ENCODE results near the gene CD82.
A peak's percentile ranks its signal among the peaks of the same experiment; 100 is the strongest.

Gene CD82

DNA sequence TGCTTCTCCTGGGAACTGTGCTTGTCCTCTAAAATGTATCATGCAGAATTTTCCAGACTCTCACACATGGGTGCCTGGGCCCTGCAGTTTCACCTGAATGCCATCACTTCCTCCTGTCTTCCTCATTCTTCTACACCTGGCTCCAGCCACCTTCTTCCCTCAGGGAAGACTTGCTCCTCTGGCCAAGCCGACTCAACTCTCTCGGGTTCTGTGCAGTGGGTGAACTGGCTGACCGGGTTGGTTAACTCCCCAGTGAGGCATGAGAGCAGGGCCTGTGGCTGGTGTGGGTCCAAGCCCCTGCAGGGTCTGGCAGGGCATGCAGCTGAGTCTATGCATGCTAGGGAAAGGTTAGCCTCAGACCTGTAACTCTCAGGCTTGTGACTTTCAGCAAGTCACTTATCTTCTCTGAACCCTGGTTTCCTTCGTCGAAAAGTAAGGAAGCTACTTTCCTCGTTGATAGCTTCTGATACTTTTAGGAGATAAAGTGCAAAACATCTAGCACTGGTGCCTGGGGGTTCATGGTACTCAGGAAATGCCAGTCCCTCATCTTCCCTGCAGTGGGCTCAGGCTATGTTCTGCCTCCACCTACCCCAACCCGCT is 11.9 kb downstream of the CD82 start:
- DNase-seq: no peak

DNA sequence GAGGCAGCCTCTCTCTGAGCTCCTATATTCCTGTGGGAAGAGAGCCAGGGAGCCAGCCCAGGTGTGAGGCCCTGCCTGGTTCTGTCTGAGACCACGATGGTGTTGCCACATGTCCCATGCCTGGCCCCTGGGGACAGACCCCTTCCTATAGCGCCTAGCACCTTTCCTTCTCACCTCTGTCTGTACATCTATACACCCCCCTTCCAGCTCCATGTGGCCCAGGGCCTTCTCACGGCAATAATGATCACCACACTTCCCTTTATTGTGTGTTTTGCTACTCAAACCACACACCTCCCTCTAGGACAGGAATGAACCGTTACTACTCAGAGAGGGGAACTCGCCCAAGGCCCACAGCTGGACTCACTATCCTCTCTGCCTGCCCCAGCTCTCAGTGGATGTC is 12.8 kb downstream of the CD82 start:
- no peak for DNase-seq

DNA sequence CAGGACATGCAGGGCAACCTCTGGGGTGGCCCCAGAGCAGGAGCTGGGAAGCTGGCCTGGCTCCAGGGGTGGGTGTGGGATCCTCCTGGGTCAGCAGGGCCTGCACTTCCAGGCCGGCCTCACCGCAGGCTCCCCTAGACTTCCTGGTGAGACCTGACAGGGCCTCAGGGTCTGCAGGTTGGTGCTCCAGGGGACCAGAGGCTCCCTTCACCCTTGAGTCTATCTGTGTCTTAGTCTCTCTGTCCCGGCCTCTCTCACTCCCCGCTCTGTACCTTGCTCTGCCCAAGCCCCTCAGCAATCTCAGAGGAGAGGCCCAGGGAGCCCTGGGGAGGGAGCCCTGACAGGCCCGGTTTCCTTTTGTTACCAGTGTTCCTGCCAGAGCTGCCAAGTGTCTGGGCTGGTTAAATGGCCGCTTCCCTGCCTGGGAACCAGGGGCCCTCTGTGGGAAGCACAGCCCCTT is 13.9 kb downstream of the CD82 start:
- no peak for DNase-seq

- no peak for DNase-seq
Observed at GRCh38 chr11:44580701-44581100, 15.2 kb downstream of the CD82 start.

- no peak for DNase-seq
Observed at GRCh38 chr11:44581246-44581645, 15.8 kb downstream of the CD82 start.

DNA sequence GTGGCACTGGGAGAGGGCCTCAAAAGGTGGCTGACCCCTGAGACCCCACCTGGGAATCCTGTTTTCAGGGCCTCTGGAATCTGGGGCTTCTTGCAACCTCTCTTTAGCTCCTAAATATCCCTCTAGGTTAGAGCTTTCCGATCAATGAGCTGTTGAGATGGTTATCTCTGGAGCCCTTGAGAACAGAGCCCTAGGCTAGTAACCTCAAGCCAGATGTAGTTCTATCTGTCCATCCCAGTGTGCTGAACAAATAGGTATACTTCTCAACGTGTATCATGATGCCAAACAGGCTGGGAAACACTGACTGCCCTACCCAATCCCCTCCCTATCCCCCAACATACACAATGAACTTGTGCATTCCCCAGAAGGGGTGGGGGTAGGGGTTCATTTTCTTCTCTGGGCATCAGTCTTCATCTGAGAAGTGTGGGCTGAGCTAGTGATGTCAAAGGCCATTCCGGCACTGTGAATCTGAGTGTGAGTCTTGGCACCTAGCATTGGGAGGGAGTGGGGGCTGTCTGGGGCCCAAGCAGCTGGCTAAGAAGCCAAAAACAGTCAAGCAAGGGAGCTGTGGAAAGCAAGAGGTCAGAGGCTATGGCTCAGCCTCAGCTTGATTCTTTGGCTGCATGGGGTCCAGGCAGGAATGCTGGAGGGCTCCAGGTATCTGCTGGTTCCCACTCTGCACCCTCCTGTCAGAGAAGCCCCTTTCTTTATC is 17.3 kb downstream of the CD82 start:
- DNase-seq: no peak

DNA sequence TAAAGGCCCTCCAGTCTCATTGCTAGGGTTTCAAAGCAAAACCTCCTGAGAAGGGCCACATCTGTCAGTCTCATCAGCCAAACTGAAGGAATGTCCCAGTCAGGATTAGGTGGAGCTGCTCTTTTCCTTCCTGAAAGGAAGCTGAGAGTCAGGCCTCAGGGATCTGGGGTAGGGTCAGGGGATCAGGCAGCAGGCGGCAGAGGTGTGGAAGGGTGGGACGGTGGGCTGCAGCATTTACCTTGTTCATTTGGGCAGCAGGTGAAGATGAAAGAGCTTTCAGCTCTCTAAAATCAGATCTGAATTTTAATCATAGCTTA is 17.8 kb downstream of the CD82 start:
- DNase-seq: no peak

GRCh38 chr11:44585421-44585820 is 20.0 kb downstream of the CD82 start:
- no peak for DNase-seq

DNA sequence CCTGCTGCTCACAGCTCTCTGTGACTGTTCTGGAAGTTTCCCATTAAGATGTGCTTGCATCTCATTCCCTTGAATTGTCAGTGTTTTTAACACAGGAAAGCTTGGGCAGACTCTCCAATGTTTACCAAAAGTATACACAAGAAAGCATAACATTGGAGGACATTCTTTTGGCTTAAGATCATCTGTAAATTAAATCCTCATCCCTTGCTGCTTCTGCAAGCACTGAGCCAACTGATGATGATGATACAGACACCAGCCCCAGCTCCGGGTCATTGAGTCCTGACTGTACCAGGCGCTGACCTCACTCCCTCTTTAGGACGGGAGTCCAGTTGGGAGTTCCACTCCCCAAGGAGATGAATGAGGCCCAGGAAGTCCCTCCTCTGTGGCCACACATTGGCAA is 23.8 kb downstream of the CD82 start:
- no peak for DNase-seq

- no peak for DNase-seq
Observed at GRCh38 chr11:44590769-44591168, 25.3 kb downstream of the CD82 start.

GRCh38 chr11:44591557-44591956 is 26.1 kb downstream of the CD82 start:
- no peak for DNase-seq

DNA sequence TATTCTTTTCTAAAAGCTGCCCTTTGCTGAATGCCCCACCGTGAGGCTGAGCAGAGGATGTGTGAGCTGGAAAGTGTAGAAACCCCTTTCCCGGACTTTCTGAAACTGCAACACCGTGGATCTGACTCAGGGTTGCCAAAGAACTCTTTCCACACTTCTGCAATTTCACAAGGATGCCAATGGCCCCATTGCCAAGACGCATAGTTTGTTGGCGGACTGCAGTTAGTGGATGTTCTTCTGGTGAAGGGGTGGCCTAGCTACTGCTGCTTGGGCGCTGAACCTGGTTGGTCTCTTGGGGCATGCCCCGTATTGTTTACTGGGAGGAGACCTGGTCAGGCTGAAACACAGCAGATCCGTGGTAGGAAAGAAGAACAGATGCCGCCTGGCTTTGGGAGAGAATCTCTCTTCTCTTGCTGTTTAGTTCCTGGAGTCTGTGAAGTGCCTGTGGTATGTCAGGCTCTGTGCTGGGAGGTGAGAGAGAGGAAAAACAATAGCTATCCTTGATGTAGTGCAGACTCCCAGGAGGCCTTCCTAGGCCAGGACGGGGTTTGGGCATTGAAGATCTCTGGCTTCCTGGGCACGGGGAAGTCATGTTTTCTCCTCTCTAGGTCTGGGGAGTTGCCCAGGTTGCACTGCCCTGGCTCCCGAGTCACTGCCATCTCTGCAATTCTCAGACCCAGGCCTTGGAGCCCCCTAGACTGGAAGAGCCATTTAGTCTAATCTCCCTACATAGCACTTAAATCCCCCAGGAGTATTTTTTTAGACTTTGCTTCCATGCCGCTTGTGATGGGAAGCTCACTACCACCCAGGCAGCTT is 26.9 kb downstream of the CD82 start:
- DNase-seq: no peak

DNA sequence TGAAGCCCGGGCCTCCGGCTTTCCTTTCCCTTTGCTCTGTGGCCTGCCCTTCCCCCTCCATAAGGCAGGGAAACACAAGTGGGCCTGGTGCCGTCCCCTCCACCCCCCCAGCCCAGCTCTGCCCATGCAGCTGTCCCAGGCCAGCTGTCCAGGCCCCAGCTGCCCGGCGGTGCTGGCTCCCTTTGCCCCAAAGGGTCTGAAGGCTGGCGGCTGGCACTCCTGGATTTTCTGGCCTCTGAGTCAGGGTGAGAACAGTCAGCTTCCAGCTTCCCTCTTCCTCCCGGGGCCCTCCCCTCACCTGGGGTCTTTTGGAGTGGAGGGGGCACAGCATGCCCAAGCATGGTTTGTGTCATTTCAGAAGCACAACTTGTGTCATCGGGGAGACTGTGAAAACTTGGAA is 27.8 kb downstream of the CD82 start:
- no peak for DNase-seq

DNA sequence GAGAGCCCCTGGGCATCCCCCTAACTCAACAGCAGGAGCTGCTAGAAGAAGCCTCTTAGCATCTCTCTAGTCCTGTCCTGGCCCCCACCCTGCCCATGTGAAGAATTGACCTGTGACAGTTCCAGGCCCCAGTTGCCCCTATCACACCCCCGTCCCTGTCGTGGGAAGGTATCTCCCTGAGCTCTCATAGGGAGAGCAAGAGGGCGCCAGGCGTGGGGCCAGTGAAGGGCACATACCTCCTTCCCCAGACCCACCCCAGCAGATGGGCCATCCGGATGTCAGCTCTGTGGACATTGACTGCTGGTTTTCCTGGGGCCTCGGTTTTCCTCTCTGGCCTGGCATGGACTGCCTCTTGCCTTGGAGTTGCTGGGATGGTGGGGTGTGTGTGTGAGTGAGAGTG is 29.5 kb downstream of the CD82 start:
- DNase-seq: no peak

DNA sequence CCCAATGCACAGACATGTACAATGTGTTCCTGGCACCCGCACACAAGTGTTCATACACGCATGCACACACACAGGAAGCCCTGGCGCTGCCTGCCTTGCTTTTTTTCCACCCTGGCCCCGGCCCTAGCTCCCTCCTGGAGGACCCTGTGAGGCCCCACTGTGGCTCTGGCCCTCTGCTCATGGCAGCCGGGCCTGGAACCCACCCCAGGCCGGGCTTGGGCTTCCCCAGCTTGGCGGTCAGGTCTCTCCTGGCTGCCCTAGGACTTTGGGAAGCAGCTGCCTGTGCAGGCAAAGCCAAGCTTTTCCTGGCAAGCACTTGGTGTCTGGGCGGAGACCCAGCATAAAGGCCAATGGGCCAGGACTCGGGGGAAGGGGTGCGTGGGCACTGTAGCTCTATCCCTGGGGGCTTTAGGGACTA is 30.5 kb downstream of the CD82 start:
- DNase-seq: no peak

DNA sequence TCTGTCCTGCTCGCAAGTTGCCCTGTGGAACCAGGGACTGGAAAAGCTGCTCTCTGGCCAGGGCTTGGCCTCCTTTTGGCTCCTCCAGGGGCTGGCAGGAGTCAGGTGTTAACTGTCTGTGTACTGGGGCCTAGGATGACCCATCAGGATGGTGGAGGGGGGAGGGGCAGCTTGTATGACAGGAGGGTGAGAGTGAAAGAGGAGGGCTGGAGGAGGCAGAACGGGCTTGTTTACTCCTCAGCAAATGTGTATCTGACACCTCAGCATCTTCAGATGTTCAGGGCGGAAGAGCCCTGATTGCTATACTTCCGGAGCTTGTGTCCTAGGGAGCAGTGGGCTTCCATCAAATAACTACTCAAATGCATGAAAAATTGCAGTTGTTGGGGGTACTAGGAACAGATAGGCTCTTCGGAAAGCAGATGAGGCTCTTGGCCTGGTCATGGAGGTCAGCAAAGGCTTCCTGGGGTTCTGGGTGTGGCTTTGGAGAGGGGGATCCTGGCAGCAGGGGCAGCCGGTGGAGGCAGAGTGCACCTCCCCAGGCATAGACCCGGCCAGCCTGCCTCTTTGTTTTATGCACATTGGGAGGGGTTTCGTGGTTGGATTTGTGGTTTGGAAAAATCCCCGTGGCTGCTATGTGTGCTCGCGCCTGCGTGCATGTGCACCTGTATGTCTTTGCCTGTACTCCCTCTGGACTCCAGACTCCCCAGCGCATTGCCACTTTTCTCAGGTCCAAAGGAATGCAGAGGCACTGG is 31.2 kb downstream of the CD82 start:
- DNase-seq: peak; percentile 58

GRCh38 chr11:44597358-44598012 is 32.0 kb downstream of the CD82 start:
- no peak for DNase-seq

- no peak for DNase-seq
Observed at GRCh38 chr11:44598831-44599230, 33.4 kb downstream of the CD82 start.

DNA sequence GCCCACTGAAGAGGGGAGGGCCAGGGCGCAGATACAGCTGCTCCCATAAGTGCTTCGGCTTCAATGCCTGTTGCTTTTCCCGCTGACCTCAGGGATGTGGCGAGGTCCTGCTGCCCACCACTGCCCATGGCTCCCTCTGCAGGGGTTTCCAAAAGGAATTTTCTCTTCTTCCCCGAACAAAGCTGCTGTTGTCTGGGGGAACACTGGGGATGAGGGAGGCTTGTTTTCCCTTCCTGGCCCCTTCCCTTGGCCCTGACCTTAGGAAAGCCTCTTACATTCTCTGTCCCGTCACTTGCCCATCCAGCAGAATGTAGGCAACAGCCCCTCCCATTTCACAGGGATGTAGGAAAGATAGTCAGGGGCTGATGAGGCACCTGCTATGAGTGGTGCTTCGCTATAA is 34.8 kb downstream of the CD82 start:
- no peak for DNase-seq

DNA sequence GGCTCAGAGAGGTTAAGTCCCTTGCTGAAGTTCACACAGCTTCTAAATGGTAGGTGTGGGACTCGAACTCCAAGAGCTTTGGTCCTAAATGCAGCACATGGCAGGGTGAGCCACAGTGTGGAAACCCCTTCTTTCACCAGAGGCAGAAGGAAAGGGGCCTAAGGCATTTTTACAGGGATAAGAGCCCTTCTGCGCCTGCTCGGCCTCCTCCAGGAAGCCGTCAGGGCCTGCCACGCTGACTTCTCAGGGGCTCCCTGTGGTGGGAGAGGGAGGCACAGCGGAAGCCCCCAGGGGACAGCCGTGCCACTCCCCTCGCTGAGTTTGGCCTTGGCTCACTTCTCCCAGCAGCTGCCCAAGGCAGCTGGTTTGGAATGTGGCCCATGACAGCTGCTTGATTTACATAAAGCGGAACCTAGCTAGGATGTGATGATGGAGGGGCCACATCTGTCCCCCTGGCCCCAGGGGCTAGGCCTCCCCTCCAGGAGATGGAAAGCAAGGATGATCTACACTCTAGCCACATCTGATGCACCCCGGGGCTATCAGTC is 35.4 kb downstream of the CD82 start:
- no peak for DNase-seq

DNA sequence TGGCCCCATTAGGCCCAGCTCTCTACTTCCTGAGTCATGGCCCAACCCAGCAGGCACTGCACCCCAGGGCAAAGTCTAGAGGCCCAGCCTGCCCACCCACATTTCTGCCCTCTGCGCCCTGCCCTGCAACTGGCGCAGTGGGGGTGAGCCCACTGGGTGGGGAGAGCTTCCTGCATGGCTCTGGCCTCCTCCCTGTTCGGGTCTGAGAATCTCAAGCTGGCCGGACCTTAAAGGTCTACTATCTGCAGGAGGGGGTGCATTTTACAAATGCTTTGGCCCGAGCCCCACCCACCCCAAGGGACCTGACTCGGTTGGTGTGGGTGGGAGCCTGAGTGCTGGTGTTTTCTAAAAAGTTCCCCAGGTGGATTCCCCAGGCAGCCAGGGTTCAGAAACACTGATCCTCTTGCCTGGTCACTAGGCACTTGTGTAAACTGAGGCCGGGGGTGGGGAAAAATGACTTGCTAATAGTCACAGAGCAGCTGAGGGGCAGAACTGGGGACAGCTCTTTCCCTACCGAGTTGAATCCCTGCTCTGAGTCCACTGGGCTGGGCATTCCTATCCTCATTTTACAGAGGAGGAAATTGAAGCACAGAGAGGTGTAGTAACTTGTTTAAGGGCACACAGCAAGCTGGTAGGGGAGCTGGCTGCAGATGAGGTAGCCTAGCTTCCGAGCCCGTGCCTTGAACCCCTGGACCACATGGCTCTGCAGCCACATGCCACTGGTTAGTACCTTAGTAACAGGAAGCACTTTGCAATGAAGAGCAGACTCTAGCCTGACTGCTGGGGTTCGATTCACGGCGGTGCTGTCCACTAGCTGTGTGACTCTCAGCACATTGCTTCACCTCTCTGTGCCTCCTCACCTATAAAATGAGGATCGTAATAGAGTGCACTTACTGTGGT is 36.3 kb downstream of the CD82 start:
- DNase-seq: no peak

GRCh38 chr11:44602891-44603310 is 37.4 kb downstream of the CD82 start:
- DNase-seq: no peak

All from activated naive CD4-positive, alpha-beta T cell treated with anti-CD3 and anti-CD28 coated beads, Interleukin-2, amount 50 U/mL, for 16 hours (primary cell).